ENCODE measurements around the gene LRRC25. TPM values are rescaled to one million over a fixed set of nuclear protein-coding genes. Genes with fewer than 3 reads are reported as not detected.

The LRRC25 gene
- total and polyA plus RNA-seq, 10 of the 15 experiments (the other 5 are each of a cell fraction or from before 2014, with no cell fraction given), result 0.38 to 2.9 (median 1.2) TPM

- TF ChIP-seq, protein P1, sequence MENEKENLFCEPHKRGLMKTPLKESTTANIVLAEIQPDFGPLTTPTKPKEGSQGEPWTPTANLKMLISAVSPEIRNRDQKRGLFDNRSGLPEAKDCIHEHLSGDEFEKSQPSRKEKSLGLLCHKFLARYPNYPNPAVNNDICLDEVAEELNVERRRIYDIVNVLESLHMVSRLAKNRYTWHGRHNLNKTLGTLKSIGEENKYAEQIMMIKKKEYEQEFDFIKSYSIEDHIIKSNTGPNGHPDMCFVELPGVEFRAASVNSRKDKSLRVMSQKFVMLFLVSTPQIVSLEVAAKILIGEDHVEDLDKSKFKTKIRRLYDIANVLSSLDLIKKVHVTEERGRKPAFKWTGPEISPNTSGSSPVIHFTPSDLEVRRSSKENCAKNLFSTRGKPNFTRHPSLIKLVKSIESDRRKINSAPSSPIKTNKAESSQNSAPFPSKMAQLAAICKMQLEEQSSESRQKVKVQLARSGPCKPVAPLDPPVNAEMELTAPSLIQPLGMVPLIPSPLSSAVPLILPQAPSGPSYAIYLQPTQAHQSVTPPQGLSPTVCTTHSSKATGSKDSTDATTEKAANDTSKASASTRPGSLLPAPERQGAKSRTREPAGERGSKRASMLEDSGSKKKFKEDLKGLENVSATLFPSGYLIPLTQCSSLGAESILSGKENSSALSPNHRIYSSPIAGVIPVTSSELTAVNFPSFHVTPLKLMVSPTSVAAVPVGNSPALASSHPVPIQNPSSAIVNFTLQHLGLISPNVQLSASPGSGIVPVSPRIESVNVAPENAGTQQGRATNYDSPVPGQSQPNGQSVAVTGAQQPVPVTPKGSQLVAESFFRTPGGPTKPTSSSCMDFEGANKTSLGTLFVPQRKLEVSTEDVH (IDR thresholded peaks at IDR 0.05; ENCODE audit: low read depth, partially characterized antibody), result no peak
- TF ChIP-seq BCL11A (IDR thresholded peaks at IDR 0.05; ENCODE audit: low read depth, low read length) (no peak), KDM1A (IDR thresholded peaks at IDR 0.05; ENCODE audit: borderline replicate concordance) (no peak), MXI1 (IDR thresholded peaks at IDR 0.05; ENCODE audit: low read depth, low read length) (peak; percentile 33; the same call in 1 of the 2 replicates), NRF1 (conservative IDR thresholded peaks at IDR 0.05; ENCODE audit: low read depth, low read length) (0 out of 2 replicates have a peak, but pooled peaks have one; percentile 17), ZNF217 (IDR thresholded peaks at IDR 0.05) (no peak), NFYA (IDR thresholded peaks at IDR 0.05; ENCODE audit: borderline replicate concordance, low read depth, low read length) (no peak), IRF4 (IDR thresholded peaks at IDR 0.05; ENCODE audit: low read depth, low read length) (no peak), ZNF24 (IDR thresholded peaks at IDR 0.05) (no peak), MEF2B (IDR thresholded peaks at IDR 0.05; ENCODE audit: partially characterized antibody, poor library complexity, severe bottlenecking) (no peak), BRCA1 (IDR thresholded peaks at IDR 0.05; ENCODE audit: low read depth, low read length) (no peak), ASH2L (IDR thresholded peaks at IDR 0.05; ENCODE audit: borderline replicate concordance, low read depth) (no peak), GATAD2B (conservative IDR thresholded peaks at IDR 0.05; ENCODE audit: low read depth) (peak; percentile 84; the same call in 1 of the 2 replicates), ZBTB11 (CRISPR knock-in tag; IDR thresholded peaks at IDR 0.05) (no peak)
- TF ChIP-seq, protein P2, sequence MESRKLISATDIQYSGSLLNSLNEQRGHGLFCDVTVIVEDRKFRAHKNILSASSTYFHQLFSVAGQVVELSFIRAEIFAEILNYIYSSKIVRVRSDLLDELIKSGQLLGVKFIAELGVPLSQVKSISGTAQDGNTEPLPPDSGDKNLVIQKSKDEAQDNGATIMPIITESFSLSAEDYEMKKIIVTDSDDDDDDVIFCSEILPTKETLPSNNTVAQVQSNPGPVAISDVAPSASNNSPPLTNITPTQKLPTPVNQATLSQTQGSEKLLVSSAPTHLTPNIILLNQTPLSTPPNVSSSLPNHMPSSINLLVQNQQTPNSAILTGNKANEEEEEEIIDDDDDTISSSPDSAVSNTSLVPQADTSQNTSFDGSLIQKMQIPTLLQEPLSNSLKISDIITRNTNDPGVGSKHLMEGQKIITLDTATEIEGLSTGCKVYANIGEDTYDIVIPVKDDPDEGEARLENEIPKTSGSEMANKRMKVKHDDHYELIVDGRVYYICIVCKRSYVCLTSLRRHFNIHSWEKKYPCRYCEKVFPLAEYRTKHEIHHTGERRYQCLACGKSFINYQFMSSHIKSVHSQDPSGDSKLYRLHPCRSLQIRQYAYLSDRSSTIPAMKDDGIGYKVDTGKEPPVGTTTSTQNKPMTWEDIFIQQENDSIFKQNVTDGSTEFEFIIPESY (IDR thresholded peaks at IDR 0.05), result peak; percentile 75
- TF ChIP-seq, protein P3, sequence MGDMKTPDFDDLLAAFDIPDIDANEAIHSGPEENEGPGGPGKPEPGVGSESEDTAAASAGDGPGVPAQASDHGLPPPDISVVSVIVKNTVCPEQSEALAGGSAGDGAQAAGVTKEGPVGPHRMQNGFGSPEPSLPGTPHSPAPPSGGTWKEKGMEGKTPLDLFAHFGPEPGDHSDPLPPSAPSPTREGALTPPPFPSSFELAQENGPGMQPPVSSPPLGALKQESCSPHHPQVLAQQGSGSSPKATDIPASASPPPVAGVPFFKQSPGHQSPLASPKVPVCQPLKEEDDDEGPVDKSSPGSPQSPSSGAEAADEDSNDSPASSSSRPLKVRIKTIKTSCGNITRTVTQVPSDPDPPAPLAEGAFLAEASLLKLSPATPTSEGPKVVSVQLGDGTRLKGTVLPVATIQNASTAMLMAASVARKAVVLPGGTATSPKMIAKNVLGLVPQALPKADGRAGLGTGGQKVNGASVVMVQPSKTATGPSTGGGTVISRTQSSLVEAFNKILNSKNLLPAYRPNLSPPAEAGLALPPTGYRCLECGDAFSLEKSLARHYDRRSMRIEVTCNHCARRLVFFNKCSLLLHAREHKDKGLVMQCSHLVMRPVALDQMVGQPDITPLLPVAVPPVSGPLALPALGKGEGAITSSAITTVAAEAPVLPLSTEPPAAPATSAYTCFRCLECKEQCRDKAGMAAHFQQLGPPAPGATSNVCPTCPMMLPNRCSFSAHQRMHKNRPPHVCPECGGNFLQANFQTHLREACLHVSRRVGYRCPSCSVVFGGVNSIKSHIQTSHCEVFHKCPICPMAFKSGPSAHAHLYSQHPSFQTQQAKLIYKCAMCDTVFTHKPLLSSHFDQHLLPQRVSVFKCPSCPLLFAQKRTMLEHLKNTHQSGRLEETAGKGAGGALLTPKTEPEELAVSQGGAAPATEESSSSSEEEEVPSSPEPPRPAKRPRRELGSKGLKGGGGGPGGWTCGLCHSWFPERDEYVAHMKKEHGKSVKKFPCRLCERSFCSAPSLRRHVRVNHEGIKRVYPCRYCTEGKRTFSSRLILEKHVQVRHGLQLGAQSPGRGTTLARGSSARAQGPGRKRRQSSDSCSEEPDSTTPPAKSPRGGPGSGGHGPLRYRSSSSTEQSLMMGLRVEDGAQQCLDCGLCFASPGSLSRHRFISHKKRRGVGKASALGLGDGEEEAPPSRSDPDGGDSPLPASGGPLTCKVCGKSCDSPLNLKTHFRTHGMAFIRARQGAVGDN (IDR thresholded peaks at IDR 0.05), result peak; percentile 86
Observed at GRCh38 chr19:18388100-18388959, 9.1 kb downstream of the LRRC25 start (continued).
